ENCODE measurements around the gene TLE4.

GRCh38 chr9:79691496-79691895 lies 119.7 kb downstream of the TLE4 start:
- TF ChIP-seq CTCF (IDR thresholded peaks at IDR 0.05) (no peak), POLR2A (IDR thresholded peaks at IDR 0.05) (no peak)
